ENCODE measurements around the gene ABCC5. TPM values are rescaled to one million over a fixed set of nuclear protein-coding genes. Genes with fewer than 3 reads are reported as not detected.
"Not testable (repeated sequence)": the region's sequence is repeated elsewhere in the genome, so short reads cannot be mapped to it uniquely, and the experiment has no call there.

The ABCC5 gene
- total RNA-seq, 1 donor from 2014 or later, result 18.0 TPM

GRCh38 chr3:183883291-183884096 lies 134.2 kb downstream of the ABCC5 start:
- Mint-ChIP-seq H3K4me3 (peak overlapping the region; percentile 98), H3K36me3 (ENCODE audit: low read depth) (peaks cover 7% of the 10 kb centered on the region), H3K4me1 (ENCODE audit: low read depth) (peaks cover 35% of the 10 kb centered on the region), H3K9me3 (no peaks in the 10 kb centered on the region), H3K27me3 (ENCODE audit: insufficient read depth) (no peaks in the 10 kb centered on the region), H3K27ac (peak overlapping the region; percentile 99)
- intact Hi-C loops (cut with micrococcal nuclease), result loop anchor here (1.0 to 5.0 kb wide), 14 partner anchors 41 to 479 kb away; partner anchors contain the start of genes ABCC5, ABCF3, AP2M1 and EEF1AKMT4
- no peak for DNase-seq (ENCODE audit: low spot score)

DNA sequence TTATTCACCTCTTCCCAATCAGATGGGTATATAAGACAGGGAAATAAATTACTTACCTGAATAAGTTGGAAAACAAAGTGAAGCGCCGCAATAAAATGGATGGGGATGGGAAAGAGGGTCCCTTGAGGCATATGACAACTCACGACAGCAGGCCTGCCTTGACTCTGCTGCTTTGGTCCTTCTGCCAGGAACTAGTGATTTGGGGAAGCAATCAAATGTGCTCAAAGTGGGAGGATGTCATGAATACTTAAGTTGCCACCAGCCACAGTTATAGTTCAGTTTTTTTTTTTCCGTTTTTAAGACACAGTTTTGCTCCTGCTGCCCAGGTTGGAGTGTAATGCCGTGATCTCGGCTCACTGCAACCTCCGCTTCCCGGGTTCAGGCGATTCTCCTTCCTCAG lies 137.6 kb downstream of the ABCC5 start:
- intact Hi-C loops (cut with micrococcal nuclease), result loop anchor here (5.0 kb wide), 2 partner anchors 38 to 307 kb away; partner anchors contain the start of gene ABCF3
- H3K9me3 Mint-ChIP-seq, result no peaks in the 10 kb centered on the region
- H3K36me3 Mint-ChIP-seq (ENCODE audit: low read depth), result peaks cover 18% of the 10 kb centered on the region
- no peaks in the 10 kb centered on the region for H3K27me3 Mint-ChIP-seq (ENCODE audit: insufficient read depth)
- no peak for DNase-seq (ENCODE audit: low spot score)
- H3K4me1 Mint-ChIP-seq (ENCODE audit: low read depth), result peaks cover 38% of the 10 kb centered on the region
- H3K27ac Mint-ChIP-seq, result no peak overlapping the region
- H3K4me3 Mint-ChIP-seq, result no peak overlapping the region

- no peak for DNase-seq (ENCODE audit: low spot score)
- Mint-ChIP-seq H3K4me1 (ENCODE audit: low read depth) (peaks cover 33% of the 10 kb centered on the region), H3K9me3 (no peaks in the 10 kb centered on the region), H3K27me3 (ENCODE audit: insufficient read depth) (no peaks in the 10 kb centered on the region), H3K4me3 (no peak overlapping the region), H3K36me3 (ENCODE audit: low read depth) (peaks cover 18% of the 10 kb centered on the region), H3K27ac (no peak overlapping the region)
- intact Hi-C loops (cut with micrococcal nuclease), result no loop called here
These were observed 138.4 kb downstream of the ABCC5 start for GRCh38 chr3:183879243-183879642.

DNA sequence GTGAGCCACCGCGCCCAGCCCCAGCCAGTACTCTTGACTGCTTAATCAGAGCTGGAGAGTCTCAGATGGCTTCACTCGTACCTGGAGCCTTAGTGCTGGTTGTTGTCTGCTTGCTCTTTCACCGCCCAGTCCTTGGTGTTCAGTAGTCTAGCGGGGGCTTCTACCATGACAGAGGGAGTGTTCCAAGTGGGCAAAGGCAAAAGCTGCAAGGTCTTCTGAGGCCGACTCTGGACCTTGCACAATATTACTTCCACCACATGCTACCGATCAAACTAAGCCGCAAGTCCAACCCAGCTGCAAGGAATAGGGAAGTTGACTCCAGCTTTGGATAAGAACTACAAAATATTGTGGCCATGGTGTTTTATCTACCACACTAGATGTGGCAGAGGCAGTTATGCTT lies 139.6 kb downstream of the ABCC5 start:
- H3K9me3 Mint-ChIP-seq, result no peaks in the 10 kb centered on the region
- H3K4me3 Mint-ChIP-seq, result no peak overlapping the region
- DNase-seq (ENCODE audit: low spot score), result no peak
- H3K27ac Mint-ChIP-seq, result no peak overlapping the region
- H3K4me1 Mint-ChIP-seq (ENCODE audit: low read depth), result peaks cover 21% of the 10 kb centered on the region
- no peaks in the 10 kb centered on the region for H3K27me3 Mint-ChIP-seq (ENCODE audit: insufficient read depth)
- intact Hi-C loops (cut with micrococcal nuclease), result no loop called here
- peaks cover 12% of the 10 kb centered on the region for H3K36me3 Mint-ChIP-seq (ENCODE audit: low read depth)

DNA sequence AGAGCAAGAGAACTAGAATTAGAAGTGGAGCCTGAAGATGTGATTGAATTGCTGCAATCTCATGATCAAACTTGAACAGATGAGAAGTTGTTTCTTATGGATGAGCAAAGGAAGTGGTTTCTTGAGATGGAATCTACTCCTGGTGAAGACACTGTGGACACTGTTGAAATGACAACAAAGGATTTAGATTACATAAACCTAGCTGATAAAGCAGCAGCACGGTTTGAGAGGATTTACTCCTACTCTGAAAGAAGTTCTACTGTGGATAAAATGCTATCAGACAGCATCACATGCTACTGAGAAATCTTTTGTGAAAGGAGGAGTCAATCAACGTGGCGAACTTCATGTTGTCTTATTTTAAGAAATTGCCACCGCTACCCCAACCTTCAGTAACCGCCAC lies 140.5 kb downstream of the ABCC5 start:
- H3K27ac Mint-ChIP-seq; H3K4me3 Mint-ChIP-seq; H3K9me3 Mint-ChIP-seq; intact Hi-C loops (cut with micrococcal nuclease); H3K27me3 Mint-ChIP-seq (ENCODE audit: insufficient read depth); DNase-seq (ENCODE audit: low spot score): not testable (repeated sequence)
- peaks cover 18% of the 10 kb centered on the region for H3K4me1 Mint-ChIP-seq (ENCODE audit: low read depth)
- peaks cover 12% of the 10 kb centered on the region for H3K36me3 Mint-ChIP-seq (ENCODE audit: low read depth)

- DNase-seq (ENCODE audit: low spot score), result no peak
- no peaks in the 10 kb centered on the region for H3K9me3 Mint-ChIP-seq
- H3K4me3 Mint-ChIP-seq, result no peak overlapping the region
- H3K27ac Mint-ChIP-seq, result no peak overlapping the region
- H3K4me1 Mint-ChIP-seq (ENCODE audit: low read depth), result peaks cover 29% of the 10 kb centered on the region
- H3K27me3 Mint-ChIP-seq (ENCODE audit: insufficient read depth), result no peaks in the 10 kb centered on the region
- intact Hi-C loops (cut with micrococcal nuclease), result no loop called here
- H3K36me3 Mint-ChIP-seq (ENCODE audit: low read depth), result peaks cover 12% of the 10 kb centered on the region
These were observed 142.3 kb downstream of the ABCC5 start for GRCh38 chr3:183875411-183875810.

- Mint-ChIP-seq H3K9me3 (no peaks in the 10 kb centered on the region), H3K4me1 (ENCODE audit: low read depth) (peaks cover 33% of the 10 kb centered on the region), H3K27ac (no peak overlapping the region), H3K4me3 (no peak overlapping the region), H3K27me3 (ENCODE audit: insufficient read depth) (no peaks in the 10 kb centered on the region), H3K36me3 (ENCODE audit: low read depth) (peaks cover 13% of the 10 kb centered on the region)
- no peak for DNase-seq (ENCODE audit: low spot score)
- intact Hi-C loops (cut with micrococcal nuclease), result no loop called here
These were observed 143.8 kb downstream of the ABCC5 start for GRCh38 chr3:183873914-183874313.

- no peak overlapping the region for H3K4me3 Mint-ChIP-seq
- H3K9me3 Mint-ChIP-seq, result no peaks in the 10 kb centered on the region
- peaks cover 27% of the 10 kb centered on the region for H3K4me1 Mint-ChIP-seq (ENCODE audit: low read depth)
- no peak for DNase-seq (ENCODE audit: low spot score)
- intact Hi-C loops (cut with micrococcal nuclease), result no loop called here
- H3K27me3 Mint-ChIP-seq (ENCODE audit: insufficient read depth), result no peaks in the 10 kb centered on the region
- no peak overlapping the region for H3K27ac Mint-ChIP-seq
- H3K36me3 Mint-ChIP-seq (ENCODE audit: low read depth), result peaks cover 4% of the 10 kb centered on the region
These were observed 146.1 kb downstream of the ABCC5 start for GRCh38 chr3:183871541-183871940.

- Mint-ChIP-seq H3K9me3 (no peaks in the 10 kb centered on the region), H3K27me3 (ENCODE audit: insufficient read depth) (no peaks in the 10 kb centered on the region), H3K4me1 (ENCODE audit: low read depth) (peaks cover 25% of the 10 kb centered on the region), H3K4me3 (no peak overlapping the region), H3K36me3 (ENCODE audit: low read depth) (peaks cover 4% of the 10 kb centered on the region), H3K27ac (no peak overlapping the region)
- intact Hi-C loops (cut with micrococcal nuclease), result no loop called here
- no peak for DNase-seq (ENCODE audit: low spot score)
These were observed 147.1 kb downstream of the ABCC5 start for GRCh38 chr3:183870563-183870962.

Other genes with a start within 250 kb of the ABCC5 start
- gene MAP6D1, start 192.3 kb downstream of the ABCC5 start, total RNA-seq, result 2.1 and 2.2 TPM in 2 replicates
- gene PARL, start 133.0 kb downstream of the ABCC5 start, total RNA-seq, result 93.7 and 98.2 TPM in 2 replicates
- gene HTR3D, start 13.9 kb upstream of the ABCC5 start, total RNA-seq, result not detected in 2 replicates
- gene HTR3C, start 35.2 kb upstream of the ABCC5 start, total RNA-seq, result not detected in 2 replicates
- not detected in 2 replicates for gene HTR3E, start 79.2 kb upstream of the ABCC5 start, total RNA-seq
- gene EIF2B5, start 117.5 kb upstream of the ABCC5 start, total RNA-seq, result 75.6 and 75.9 TPM in 2 replicates
- 59.4 and 61.5 TPM in 2 replicates for gene DVL3, start 137.5 kb upstream of the ABCC5 start, total RNA-seq
- gene AP2M1, start 157.0 kb upstream of the ABCC5 start, total RNA-seq, result 235 and 238 TPM in 2 replicates
- 75.2 and 76.4 TPM in 2 replicates for gene ABCF3, start 168.3 kb upstream of the ABCC5 start, total RNA-seq
- gene VWA5B2, start 211.7 kb upstream of the ABCC5 start, total RNA-seq, result not detected in 2 replicates
- 86.7 and 89.3 TPM in 2 replicates for gene ALG3, start 231.1 kb upstream of the ABCC5 start, total RNA-seq
- gene EEF1AKMT4, start 231.8 kb upstream of the ABCC5 start, total RNA-seq, result 13.5 and 15.2 TPM in 2 replicates
- gene CAMK2N2, start 243.7 kb upstream of the ABCC5 start, total RNA-seq, result 0.15 and 0.52 TPM in 2 replicates